ENCODE measurements around the gene AOPEP.
"Not testable (repeated sequence)": the region's sequence is repeated elsewhere in the genome, so short reads cannot be mapped to it uniquely, and the experiment has no call there.

The AOPEP gene

GRCh38 chr9:95012035-95012708 lies 285.7 kb downstream of the AOPEP start:
- intact Hi-C loops (cut with DNase I): no loop called here
- DNase-seq: no peak

- no peak for DNase-seq
- intact Hi-C loops (cut with DNase I): no loop called here
Observed at GRCh38 chr9:95012902-95013301, 286.4 kb downstream of the AOPEP start.

GRCh38 chr9:95014917-95015316 lies 288.4 kb downstream of the AOPEP start:
- intact Hi-C loops (cut with DNase I): no loop called here
- no peak for DNase-seq

- no peak for DNase-seq
- intact Hi-C loops (cut with DNase I): no loop called here
Observed at GRCh38 chr9:95015569-95015968, 289.1 kb downstream of the AOPEP start.

- intact Hi-C loops (cut with DNase I): no loop called here
- no peak for DNase-seq
Observed at GRCh38 chr9:95017062-95017461, 290.6 kb downstream of the AOPEP start.

- no peak for DNase-seq
- intact Hi-C loops (cut with DNase I): no loop called here
Observed at GRCh38 chr9:95017661-95018060, 291.2 kb downstream of the AOPEP start.

GRCh38 chr9:95018099-95018936 lies 291.8 kb downstream of the AOPEP start:
- DNase-seq: peak in 7 of 10 donors; percentile 50 to 88 (median 51)
- intact Hi-C loops (cut with DNase I): no loop called here

- DNase-seq; intact Hi-C loops (cut with DNase I): not testable (repeated sequence)
Observed at GRCh38 chr9:95020644-95021043, 294.1 kb downstream of the AOPEP start.

GRCh38 chr9:95021166-95021886 lies 294.8 kb downstream of the AOPEP start:
- no peak for DNase-seq
- intact Hi-C loops (cut with DNase I): no loop called here

GRCh38 chr9:95022657-95023056 lies 296.2 kb downstream of the AOPEP start:
- intact Hi-C loops (cut with DNase I): no loop called here
- DNase-seq: no peak

GRCh38 chr9:95023217-95024003 lies 296.9 kb downstream of the AOPEP start:
- DNase-seq: no peak
- intact Hi-C loops (cut with DNase I): no loop called here

GRCh38 chr9:95024097-95024671 lies 297.7 kb downstream of the AOPEP start:
- peak in 3 of 10 donors; percentile 50 to 90 (median 66) for DNase-seq

GRCh38 chr9:95025213-95026147 lies 299.0 kb downstream of the AOPEP start:
- intact Hi-C loops (cut with DNase I): no loop called here
- DNase-seq: peak in 3 of 10 donors; percentile 53 to 90 (median 63)

More at GRCh38 chr9:95024097-95024671, 297.7 kb downstream of the AOPEP start:
- intact Hi-C loops (cut with DNase I): no loop called here

- intact Hi-C loops (cut with DNase I): no loop called here
- no peak for DNase-seq
Observed at GRCh38 chr9:95026148-95026524, 299.6 kb downstream of the AOPEP start.

GRCh38 chr9:95027914-95028852 lies 301.7 kb downstream of the AOPEP start:
- intact Hi-C loops (cut with DNase I): no loop called here
- no peak for DNase-seq

GRCh38 chr9:95028853-95029219 lies 302.3 kb downstream of the AOPEP start:
- intact Hi-C loops (cut with DNase I): no loop called here
- no peak for DNase-seq

- DNase-seq: no peak
- intact Hi-C loops (cut with DNase I): no loop called here
Observed at GRCh38 chr9:95029288-95029687, 302.8 kb downstream of the AOPEP start.

GRCh38 chr9:95029720-95030119 lies 303.2 kb downstream of the AOPEP start:
- intact Hi-C loops (cut with DNase I): no loop called here
- no peak for DNase-seq
